ENCODE data around the gene PLA2G4B.

Gene PLA2G4B

GRCh38 chr15:41822957-41823356 is 15.7 kb upstream of the PLA2G4B start:
- TF ChIP-seq YY1 (IDR thresholded peaks at IDR 0.05; ENCODE audit: low read depth) (no peak), CREB1 (IDR thresholded peaks at IDR 0.05; ENCODE audit: low read depth) (no peak), TEAD4 (IDR thresholded peaks at IDR 0.05) (no peak), TCF12 (IDR thresholded peaks at IDR 0.05; ENCODE audit: low read depth) (no peak), REST (IDR thresholded peaks at IDR 0.05; ENCODE audit: low read depth) (no peak), MAX (IDR thresholded peaks at IDR 0.05) (no peak), EGR1 (IDR thresholded peaks at IDR 0.05) (no peak), CEBPB (IDR thresholded peaks at IDR 0.05) (no peak), FOXM1 (IDR thresholded peaks at IDR 0.05; ENCODE audit: borderline replicate concordance, low read depth) (no peak), ZBTB7A (IDR thresholded peaks at IDR 0.05; ENCODE audit: low read depth) (no peak), EP300 (IDR thresholded peaks at IDR 0.05; ENCODE audit: borderline replicate concordance) (no peak), NFIC (IDR thresholded peaks at IDR 0.05) (no peak), USF1 (IDR thresholded peaks at IDR 0.05) (no peak), RAD21 (IDR thresholded peaks at IDR 0.05; ENCODE audit: low read depth) (no peak), TAF1 (IDR thresholded peaks at IDR 0.05; ENCODE audit: low read depth) (no peak)

GRCh38 chr15:41823502-41823901 is 15.1 kb upstream of the PLA2G4B start:
- no peak for TF ChIP-seq TEAD4 (IDR thresholded peaks at IDR 0.05)
- no peak for TF ChIP-seq RAD21 (IDR thresholded peaks at IDR 0.05; ENCODE audit: low read depth)
- no peak for TF ChIP-seq MAX (IDR thresholded peaks at IDR 0.05)
- TF ChIP-seq EP300 (IDR thresholded peaks at IDR 0.05; ENCODE audit: borderline replicate concordance), result no peak

- TF ChIP-seq MAX (IDR thresholded peaks at IDR 0.05) (no peak), RAD21 (IDR thresholded peaks at IDR 0.05; ENCODE audit: low read depth) (no peak), ZBTB7A (IDR thresholded peaks at IDR 0.05; ENCODE audit: low read depth) (no peak), REST (IDR thresholded peaks at IDR 0.05; ENCODE audit: low read depth) (no peak), CREB1 (IDR thresholded peaks at IDR 0.05; ENCODE audit: low read depth) (no peak), YY1 (IDR thresholded peaks at IDR 0.05; ENCODE audit: low read depth) (no peak), TAF1 (IDR thresholded peaks at IDR 0.05; ENCODE audit: low read depth) (no peak), USF1 (IDR thresholded peaks at IDR 0.05) (no peak), NFIC (IDR thresholded peaks at IDR 0.05) (no peak), TCF12 (IDR thresholded peaks at IDR 0.05; ENCODE audit: low read depth) (no peak), EP300 (IDR thresholded peaks at IDR 0.05; ENCODE audit: borderline replicate concordance) (no peak), EGR1 (IDR thresholded peaks at IDR 0.05) (no peak)
Measured at GRCh38 chr15:41824062-41824745, 14.4 kb upstream of the PLA2G4B start.

GRCh38 chr15:41825145-41825544 is 13.5 kb upstream of the PLA2G4B start:
- TF ChIP-seq USF1 (IDR thresholded peaks at IDR 0.05) (no peak), ZBTB7A (IDR thresholded peaks at IDR 0.05; ENCODE audit: low read depth) (no peak), RAD21 (IDR thresholded peaks at IDR 0.05; ENCODE audit: low read depth) (no peak), YY1 (IDR thresholded peaks at IDR 0.05; ENCODE audit: low read depth) (no peak), TAF1 (IDR thresholded peaks at IDR 0.05; ENCODE audit: low read depth) (no peak), REST (IDR thresholded peaks at IDR 0.05; ENCODE audit: low read depth) (no peak), CREB1 (IDR thresholded peaks at IDR 0.05; ENCODE audit: low read depth) (no peak), MAX (IDR thresholded peaks at IDR 0.05) (no peak), TCF12 (IDR thresholded peaks at IDR 0.05; ENCODE audit: low read depth) (no peak)
